HG03025 (cell line): ENCODE results near the gene THOC2.
"Not testable (repeated sequence)": the region's sequence is repeated elsewhere in the genome, so short reads cannot be mapped to it uniquely, and the experiment has no call there.

Source experiments
- ATAC-seq: cut with Tn5 transposase; IDR thresholded peaks from one replicate; pipeline ENCODE4 v1.9.1; 2021; ENCODE audit warnings: mild to moderate bottlenecking, moderate library complexity; ENCODE audit not compliant: unreplicated experiment, low FRiP score

Gene THOC2

DNA sequence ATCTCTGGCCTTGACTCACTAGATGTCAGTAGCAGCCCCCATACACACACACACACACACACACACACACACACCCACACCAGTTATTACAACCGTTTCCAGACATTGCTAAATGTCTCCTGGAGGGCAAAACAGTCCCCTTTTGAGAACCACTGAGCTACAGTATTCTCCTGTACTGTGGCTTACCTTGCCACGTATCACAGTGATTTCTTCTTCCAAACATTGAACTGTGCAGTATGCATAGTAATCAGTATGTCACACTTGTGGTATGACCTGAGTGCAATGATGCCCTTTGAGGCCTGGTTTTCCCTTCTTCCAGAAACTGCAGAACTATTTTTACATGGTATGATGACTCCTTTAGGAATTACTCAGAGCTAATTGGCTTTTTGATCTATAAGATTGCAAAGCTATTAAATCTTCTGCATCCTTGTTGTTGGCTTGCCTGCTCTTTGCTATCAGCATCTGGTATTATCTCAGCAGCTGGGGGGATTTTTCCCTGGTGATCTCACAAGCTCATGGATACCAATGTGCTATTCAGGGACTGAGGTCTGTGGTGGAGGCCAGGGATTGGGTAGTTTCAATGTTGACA, 3.6 kb upstream of the THOC2 start:
- no peak for ATAC-seq

GRCh38 chrX:123735137-123735536, 2.3 kb upstream of the THOC2 start:
- ATAC-seq, result not testable (repeated sequence)

DNA sequence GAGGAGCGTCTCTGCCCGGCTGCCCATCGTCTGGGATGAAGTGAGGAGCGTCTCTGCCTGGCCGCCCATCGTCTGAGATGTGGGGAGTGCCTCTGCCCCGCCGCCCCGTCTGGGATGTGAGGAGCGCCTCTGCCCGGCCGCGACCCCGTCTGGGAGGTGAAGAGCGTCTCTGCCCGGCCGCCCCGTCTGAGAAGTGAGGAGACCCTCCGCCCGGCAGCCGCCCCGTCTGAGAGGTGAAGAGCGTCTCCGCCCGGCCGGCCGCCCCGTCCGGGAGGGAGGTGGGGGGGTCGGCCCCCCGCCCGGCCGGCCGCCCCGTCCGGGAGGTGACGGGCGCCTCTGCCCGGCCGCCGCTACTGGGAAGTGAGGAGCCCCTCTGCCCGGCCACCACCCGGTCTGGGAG, 1.2 kb upstream of the THOC2 start:
- ATAC-seq, result not testable (repeated sequence)

GRCh38 chrX:123731987-123732669, 724 bp downstream of the THOC2 start:
- peak; percentile 12 for ATAC-seq

DNA sequence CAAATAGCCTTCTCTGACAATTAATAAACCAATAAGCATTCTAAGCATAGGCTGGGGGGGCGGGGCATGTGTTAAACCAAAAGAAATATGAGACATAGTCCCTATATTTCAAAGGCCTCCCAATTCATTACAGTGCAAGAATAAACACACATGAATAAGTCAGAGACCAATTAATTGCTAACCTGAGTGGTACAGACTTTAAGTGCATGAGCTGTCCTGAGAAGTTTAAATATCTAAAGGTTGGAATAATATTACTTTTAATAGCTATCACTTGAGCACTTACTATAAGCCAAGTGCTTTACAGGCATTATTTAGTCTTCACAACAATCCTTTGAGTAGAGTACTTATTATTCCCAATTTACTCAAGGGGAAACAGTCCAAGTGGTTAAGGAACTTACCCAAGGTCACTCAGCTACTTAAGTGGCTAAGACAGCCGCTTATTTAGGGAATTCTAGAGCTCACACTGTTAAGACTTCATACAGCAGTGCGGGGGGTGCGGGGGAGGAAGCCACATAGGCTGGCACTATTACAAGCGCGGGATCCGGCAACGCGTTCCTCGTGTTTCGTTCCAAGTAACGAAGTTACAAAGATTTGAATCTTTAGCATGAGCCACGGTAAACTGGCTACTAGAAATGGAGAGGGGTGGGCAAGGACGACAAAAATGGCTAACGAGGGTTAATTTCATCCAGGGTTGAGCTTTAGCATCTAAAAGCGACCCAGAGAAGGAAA, 1.4 kb downstream of the THOC2 start:
- no peak for ATAC-seq

DNA sequence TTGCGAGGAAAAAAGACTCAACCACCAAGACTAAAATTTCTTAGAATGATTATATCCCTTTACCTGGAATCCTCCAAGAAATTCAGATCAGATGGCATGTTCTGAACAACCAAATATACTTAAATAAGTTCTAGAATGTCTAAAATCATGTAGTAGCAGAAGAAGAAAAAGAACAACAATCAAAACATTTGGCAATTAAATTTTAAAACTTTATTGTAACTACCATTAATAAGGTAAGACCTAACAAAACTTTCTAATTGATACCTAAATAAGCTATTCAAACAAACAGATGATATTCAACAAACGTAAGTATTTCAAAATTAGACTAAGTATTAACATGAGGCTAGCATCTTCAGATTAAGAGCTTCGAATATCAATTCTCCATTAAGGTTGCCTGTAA, 4.3 kb downstream of the THOC2 start:
- no peak for ATAC-seq

DNA sequence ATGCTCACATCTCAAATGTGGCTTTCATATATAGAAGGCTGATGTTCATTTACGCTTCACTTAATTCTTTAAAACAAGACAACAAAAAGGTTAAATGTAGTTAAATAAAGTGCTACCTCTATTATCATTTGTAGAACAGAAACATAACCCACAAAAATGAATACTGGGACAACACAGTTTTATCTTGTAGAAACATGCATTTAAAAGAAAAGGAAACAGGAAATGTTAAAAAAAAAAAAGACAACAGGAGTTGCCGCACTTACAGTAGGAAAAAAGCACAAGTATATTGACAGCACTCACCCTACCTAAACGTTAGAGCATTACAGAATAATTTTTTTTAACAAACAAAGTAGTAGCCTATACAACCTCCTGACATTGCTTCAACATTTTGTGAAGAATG, 4.8 kb downstream of the THOC2 start:
- no peak for ATAC-seq

DNA sequence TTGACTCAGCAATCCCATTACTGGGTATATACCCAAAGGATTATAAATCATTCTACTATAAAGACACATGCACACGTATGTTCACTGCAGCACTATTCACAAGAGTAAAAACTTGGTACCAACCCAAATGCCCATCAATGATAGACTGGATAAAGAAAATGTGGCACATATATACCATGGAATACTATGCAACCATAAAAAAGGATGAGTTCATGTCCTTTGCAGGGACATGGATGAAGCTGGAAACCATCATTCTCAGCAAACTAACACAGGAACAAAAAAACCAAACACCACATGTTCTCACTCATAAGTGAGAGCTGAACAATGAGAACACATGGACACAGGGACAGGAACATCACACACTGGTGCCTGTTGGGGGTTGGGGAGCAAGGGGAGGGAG, 10.7 kb downstream of the THOC2 start:
- ATAC-seq, result not testable (repeated sequence)

DNA sequence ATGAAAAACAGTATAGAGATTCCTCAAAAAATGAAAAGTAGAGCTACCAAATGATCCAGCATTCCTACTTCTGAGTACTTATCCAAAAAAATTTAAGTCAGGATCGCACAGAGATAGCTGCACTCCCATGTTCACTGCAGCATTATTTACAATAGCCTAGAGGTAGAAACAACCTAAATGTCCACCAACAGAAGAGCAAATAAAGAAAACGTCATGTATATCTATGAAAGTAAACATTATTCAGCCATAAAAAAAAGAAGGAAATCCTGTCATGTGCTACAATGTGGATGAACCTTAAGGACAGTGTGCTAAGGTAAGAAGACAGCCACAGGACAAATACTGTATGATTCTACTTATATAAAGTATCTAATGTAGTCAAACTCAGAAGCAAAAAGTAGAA, 12.4 kb downstream of the THOC2 start:
- no peak for ATAC-seq

- ATAC-seq, result no peak
Measured at GRCh38 chrX:123713841-123714240, 19.0 kb downstream of the THOC2 start.

DNA sequence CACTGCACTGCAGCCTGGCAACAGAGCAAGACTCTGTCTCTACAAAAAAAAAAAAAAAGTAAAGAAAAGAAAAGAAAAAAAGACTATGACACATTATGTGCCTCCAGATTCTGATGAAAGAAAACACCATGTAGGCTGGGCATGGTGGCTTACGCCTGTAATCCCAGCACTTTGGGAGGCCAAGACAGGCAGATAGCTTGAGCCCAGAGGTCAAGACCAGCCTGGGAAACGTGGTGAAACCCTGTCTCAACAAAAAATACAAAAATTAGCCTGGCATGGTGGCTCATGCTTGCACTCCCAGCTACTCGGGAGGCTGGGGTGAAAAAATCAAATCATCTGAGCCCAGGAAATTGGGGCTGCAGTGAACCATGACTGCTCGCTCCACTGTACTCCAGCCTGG, 19.4 kb downstream of the THOC2 start:
- no peak for ATAC-seq

DNA sequence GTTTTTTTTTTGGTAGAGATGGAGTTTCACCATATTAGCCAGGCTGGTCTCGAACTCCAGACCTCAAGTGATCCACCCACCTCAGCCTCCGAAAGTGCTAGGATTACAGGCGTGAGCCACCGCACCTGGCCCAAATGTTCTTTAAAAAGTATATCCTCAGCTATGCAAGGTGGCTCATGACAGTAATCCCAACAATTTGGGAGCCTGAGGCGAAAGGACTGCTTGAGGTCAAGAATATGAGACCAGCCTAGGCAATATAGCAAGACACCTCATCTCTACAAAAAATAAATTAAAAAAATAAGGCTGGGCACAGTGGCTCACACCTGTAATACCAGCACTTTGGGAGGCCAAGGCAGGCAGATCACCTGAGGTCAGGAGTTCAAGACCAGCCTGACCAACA, 21.7 kb downstream of the THOC2 start:
- ATAC-seq, result not testable (repeated sequence)

DNA sequence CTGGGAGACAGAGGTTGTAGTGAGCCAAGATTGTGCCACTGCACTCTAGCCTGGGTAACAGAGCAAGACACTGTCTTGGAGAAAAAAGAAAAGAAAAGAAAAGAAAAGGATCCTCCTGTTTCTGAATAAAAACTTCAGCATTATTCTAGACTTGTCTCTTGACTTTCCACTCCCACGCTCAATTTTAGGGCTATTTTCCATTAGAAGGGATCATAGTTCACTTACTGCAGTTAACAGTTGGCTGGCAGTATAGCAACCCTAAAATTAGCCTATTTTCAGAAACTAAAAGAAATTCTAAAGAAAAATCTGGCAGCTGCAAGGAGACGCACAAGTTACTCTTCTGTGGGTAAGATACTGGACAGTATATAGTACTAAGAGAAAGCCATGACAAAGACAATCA, 28.1 kb downstream of the THOC2 start:
- no peak for ATAC-seq

DNA sequence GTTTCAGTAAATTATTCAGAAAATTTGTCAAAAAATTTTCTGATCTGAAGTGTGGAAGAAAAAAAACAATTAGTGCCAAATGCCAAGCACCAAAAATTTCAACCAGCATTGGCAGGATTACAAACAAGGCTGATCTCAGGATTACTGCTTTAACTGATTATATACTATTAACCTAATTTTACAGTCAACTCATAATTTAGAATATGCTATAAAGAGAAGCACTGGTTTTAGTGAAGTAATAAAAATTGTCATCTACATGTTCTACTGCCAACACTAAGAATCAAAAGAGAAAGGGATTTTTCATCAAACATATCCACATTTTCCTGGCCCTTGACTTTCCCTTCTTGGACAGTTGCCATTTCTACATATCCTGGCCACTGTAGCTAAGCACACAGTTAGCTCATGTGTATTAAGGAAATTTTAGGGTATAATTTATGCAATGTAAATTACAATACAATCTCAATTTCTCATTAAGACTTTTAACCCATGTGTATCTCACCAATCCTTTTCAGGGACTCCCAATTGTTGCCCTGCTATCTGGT, 33.8 kb downstream of the THOC2 start:
- ATAC-seq, result no peak

- ATAC-seq, result no peak
Measured at GRCh38 chrX:123696334-123696733, 36.5 kb downstream of the THOC2 start.

- ATAC-seq, result no peak
Measured at GRCh38 chrX:123695242-123695641, 37.6 kb downstream of the THOC2 start.

DNA sequence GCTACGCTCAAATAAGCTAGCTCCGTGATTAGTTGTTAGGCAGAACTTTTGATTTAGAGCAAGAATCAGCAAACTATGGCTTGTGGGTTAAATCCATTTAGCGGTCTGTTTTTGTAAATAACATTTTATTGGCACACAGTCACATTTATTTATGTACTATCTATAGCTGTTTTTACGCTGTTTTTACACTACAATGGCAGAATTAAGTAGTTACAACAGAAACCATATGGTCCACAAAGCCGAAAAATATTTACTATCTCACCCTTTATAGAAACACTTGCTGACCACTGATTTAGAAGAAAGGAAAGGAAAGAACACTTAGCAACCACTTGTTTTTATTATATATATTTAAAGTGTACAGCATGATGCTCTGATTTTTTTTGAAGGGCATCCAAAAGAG, 41.1 kb downstream of the THOC2 start:
- no peak for ATAC-seq

DNA sequence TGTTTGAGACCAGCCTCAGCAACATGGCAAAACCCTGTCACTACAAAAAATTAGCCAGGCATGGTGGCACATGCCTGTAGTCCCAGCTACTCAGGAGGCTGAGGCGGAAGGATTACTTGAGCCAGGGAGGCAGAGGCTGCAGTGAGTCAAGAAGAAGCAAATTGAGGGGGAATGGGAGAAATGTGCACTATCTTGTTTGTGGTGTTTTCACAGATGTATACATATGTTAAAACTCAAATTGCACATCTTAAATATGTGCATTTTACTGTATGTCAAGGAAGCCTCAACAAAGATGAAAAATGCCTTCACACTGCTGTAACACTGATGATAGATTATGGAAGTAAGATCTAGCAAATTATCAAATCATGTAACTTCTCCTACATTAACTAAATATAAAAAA, 44.3 kb downstream of the THOC2 start:
- ATAC-seq, result no peak

GRCh38 chrX:123685232-123685631, 47.6 kb downstream of the THOC2 start:
- no peak for ATAC-seq

GRCh38 chrX:123682186-123682585, 50.7 kb downstream of the THOC2 start:
- no peak for ATAC-seq

DNA sequence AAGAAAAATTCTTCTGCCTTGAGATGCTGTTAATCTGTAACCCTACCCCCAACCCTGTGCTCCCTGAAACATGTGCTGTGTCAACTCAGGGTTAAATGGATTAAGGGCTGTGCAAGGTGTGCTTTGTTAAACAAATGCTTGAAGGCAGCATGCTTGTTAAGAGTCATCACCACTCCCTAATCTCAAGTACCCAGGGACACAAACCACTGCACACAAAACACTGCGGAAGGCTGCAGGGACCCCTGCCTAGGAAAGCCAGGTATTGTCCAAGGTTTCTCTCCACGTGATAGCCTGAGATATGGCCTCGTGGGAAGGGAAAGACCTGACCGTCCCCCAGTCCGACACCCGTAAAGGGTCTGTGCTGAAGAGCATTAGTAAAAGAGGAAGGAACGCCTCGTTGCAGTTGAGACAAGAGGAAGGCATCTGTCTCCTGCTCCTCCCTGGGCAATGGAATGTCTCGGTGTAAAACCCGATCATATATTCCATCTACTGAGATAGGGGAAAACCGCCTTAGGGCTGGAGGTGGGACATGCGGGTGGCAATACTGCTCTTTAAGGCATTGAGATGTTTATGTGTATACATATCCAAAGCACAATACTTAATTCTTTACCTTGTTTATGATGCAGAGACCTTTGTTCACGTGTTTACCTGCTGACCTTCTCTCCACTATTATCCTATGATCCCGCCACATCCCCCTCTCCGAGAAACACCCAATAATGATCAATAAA, 53.0 kb downstream of the THOC2 start:
- ATAC-seq, result not testable (repeated sequence)
